CD4-positive, alpha-beta T cell treated with Interleukin-4 for 4 hours (primary cell): Measurements from ENCODE around the gene CEP170B.
"Not testable (repeated sequence)": the region's sequence is repeated elsewhere in the genome, so short reads cannot be mapped to it uniquely, and the experiment has no call there.

Experiments used
- DNase-seq: peaks from one replicate; pipeline ENCODE4 v3.0.0-alpha.2; 2020

CEP170B gene

DNA sequence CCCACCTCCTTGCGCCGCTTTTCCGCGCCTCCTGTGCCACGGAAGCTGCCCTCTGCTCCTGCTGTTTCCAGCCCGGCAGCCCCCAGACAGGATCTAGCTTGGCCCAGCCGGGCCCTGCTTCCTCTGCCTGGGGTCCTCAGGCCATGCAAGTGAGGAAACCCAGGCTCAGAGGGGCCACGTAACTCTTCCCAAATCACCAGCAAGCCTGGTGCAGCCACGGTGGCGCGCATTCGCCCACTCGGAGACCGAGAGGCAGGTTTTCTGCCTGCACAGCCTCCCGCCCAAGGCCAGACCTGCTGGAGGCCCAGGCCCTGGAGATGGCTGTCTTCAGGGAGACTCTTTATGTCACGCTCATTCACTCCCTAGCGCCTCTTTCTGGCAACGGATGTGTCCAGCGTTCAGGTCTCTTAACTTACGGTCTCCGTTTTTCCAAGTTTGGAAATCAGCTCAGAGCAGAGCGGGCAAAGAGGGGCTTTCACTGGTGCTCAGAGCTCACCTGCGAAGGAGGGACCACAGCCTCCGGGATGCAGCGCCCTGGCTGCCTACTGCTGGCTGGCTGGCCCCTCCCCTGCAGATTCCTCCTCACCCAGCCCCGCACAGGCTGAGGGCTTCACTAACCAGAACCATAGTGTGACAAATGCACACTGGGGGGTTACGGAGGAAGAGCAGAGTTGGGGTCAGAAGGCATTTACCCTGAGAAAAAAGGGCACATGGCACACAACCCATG lies 20.6 kb upstream of the CEP170B start:
- no peak for DNase-seq

DNA sequence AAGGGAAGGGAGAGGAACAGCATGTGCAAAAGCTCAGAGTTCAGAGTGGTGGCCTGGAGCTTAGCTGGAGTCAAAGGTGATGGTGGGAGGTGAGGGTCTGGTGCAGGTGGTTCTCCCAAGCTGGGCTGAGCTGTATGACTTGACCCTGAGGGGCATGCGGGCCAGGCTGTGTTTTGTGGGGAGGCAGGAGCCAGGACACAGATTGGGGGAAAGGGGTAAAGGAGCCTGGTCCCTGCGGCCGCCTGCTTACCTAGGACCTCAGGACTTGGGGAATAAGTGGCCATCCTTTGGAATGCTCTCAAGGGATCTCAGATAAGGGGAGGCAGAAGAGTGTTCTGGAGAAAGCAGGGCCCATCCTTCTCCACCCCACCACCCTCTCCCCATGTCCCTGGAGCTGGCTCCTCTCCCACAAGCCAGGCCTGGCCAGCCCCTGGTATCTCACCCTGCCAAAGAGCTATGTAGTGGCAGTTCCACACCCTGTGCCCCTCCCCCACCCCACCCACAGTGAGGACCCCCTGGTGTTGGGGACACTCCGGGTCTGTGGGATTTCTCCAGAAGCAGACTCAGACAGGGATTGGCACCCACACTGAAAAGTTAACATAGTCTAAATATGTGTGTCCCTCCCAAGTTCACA lies 19.9 kb upstream of the CEP170B start:
- no peak for DNase-seq

DNA sequence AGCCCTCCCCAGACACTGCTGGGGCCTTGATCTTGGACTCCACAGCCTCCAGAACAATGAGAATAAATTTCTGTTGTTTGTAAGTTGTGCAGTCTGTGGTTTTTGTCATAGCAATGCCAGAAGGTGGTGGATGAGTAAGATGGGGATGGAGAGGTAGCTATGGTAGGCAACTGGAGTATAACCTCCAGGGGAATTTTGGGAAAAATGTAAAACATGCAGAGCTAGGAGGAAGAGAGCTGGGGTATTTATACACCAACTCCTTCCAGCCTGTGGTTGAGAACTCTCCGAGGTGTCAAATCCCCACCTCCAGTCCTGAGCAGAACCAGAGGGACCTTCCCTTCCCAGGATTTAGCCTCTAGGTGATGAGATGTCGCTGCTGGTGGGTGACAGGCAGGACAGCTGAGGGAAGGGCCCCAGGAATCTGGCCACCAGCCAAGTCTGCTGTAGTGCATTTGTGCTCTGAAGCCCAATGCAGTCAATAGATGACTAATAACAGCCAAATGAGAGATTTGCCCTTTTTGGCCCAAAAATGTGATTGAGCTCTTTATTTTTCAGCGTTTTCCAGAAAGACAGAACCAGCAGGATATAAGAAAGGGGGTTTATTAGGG lies 19.1 kb upstream of the CEP170B start:
- no peak for DNase-seq

DNA sequence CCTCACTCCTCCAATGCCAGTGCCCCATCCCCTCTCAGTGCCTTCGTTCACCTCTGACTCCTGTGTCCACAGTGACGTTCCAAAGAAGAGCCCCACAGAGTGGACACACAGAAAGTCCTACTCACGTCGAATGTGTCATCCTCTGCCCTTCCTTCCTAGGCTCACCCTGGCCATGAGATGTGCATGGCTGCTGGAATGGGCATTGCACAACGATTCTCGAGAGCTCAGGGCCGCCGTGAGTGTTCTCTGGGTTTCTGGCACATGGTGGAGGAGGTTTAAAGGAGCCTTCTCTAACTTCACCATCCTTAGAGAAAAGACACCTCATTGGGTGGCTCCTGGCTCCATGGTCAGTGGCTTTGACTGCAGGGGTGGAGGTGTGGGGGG lies 12.8 kb upstream of the CEP170B start:
- no peak for DNase-seq

DNA sequence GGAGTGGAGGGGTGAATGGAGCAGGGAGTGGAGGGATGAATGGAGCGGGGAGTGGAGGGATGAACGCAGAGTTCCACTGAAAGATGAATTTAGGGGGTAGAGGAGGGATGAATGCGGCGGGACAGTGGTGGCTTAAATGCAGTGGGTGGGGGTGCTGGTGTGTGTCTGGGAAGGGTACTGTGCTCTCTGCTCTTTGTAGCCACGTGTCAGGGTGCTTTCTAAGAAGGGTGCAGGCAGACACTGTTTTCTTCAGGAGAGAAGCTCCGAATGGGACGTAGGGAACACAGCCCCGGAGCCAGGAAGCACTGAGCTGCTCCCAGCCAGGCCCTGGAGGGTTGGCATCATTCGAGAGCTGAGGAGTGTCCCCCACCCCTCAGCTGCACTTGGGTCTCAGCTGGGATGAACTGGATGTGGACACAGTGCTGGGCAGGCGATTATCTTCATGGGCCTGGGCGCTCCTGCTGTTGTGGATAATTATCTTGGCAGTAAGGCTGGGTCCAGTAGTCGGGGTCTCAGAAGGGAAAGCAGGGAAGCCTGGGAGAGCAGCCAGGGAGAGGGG lies 9.5 kb upstream of the CEP170B start:
- DNase-seq, result no peak

DNA sequence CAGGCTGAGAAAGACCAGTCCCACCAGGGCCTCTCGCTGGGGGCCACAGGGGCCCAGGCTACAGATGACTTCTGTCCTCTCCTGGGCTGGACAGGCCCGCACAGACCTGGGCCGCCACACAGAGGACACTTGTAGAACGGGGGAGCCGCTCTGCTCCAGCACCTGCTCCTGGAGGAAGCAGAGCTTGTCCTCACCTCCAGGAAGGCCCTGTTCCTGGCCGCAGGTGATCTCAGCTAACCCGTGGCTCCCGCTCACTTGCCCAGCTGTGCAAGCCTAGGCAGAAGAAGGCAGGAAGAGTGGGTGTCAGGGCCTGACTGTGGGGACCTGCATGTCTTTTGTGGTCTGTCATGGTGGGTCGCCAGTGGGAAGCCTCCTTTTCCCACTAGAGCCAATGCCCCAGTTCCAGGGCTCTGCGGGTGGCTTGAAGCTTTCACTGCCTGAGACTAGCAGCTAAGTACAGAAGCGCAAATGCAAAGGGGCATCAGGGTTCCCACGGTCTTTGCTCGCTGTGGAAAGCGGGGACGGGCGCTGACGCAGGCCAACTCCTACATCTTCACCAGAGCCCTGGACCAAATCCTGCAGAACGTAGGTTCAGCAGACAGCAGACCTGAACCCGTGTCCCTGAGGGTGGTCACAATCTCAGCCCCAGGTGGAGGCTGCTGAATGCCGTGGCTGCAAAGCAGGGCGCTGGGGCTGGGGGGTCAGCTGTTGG lies 8.8 kb upstream of the CEP170B start:
- no peak for DNase-seq

DNA sequence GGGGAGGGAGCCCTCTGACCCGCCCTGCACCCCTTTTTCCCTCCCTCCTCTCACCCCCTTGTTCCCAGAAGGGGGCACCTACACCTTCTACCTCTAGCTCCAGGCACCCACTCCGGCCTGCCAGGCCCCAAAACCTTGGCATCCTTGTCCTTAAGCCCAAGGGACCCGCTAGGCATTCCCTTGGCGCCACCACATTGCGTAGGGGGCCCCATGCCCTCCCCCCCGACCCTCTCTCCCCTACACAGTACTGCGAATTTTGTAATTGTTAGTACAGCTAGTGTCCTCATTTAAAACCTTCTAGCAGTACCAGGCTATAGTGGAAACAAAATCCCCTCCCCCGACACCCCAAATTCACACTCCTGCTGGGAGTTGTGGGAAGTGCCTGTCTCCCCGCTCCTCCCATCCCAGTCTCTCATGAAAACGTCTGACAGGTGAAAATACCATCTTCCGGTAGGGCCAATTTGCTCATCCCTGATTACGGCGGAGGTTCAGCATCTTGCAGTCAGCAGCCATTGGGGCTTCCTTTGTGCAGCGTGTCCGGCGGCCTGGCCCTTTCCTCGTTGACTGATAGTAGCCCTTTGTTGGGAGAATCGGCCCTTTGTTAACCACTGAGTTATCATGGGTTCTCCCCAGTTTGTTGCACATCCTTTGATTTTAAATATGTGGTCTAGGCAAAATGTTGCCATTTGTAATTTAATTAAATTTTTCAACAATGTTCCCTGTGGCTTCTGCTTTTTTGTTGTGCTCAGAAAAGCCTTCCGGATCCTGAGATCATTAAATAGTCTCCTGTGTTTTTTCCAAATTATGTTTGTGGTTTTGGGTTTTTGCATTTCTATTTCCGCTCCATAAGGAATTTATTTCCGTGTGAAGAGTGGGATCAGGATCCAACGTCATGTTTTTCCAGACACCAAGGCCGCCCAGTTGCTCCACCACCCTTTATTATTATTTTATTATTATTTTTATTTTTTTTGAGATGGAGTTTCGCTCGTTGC lies 7.9 kb upstream of the CEP170B start:
- no peak for DNase-seq

DNA sequence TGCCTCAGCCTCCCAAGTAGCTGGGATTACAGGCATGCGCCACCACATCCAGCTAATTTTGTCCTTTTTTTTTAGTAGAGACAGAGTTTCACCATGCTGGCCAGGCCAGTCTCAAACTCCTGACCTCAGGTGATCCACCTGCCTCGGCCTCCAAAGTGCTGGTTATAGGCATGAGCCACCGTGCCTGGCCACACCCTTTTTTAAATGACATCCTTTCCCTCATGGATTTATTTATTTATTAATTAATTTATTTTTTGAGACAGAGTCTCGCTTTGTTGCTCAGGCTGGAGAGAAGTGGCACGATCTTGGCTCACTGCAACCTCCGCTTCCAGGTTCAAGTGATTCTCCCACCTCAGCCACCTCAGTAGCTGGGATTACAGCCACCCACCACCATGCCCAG lies 7.1 kb upstream of the CEP170B start:
- not testable (repeated sequence) for DNase-seq

DNA sequence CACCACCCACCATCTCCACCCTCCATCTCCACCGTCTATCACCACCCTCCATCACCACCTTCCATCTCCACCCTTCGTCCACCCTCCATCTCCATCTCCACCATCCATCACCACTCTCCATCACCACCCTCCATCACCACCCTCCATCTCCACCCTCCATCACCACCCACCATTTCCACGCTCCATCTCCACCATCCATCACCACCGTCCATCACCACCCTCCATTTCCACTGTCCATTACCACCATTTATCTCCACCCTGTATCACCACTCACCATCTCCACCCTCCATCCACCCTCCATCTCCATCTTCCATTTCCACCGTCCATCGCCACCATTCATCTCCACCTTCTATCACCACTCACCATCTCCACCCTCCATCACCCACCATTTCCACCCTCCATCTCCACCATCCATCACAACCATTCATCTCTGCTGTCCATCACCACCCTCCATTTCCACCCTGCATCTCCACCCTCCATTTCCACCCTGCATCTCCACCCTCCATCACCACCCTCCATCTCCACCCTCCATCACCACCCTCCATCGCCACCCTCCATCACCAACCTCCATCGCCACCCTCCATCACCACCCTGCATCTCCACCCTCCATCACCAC lies 6.1 kb upstream of the CEP170B start:
- no peak for DNase-seq

DNA sequence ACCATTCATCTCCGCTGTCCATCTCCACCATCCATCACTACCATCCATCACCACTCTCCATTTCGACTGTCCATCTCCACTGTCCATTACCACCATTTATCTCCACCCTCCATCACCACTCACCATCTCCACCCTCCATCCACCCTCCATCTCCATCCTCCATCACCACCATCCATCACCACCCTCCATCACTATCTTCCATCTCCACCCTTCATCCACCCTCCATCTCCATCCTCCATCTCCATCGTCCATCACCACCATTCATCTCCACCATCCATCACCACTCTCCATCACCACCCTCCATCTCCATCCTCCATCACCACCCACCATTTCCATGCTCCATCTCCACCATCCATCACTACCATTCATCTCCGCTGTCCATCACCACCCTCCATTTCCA lies 5.2 kb upstream of the CEP170B start:
- DNase-seq, result no peak

DNA sequence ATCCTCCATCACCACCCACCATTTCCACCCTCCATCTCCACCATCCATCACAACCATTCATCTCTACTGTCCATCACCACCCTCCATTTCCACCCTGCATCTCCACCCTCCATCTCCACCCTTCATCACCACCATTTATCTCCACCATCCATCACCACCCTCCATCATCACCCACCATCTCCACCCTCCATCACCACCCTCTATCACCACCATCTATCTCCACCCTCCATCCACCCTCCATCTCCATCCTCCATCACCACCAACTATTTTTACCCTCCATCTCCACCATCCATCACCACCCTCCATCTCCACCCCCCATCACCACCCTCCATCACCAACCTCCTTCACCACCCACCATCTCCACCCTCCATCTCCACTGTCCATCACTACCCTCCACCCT lies 4.7 kb upstream of the CEP170B start:
- no peak for DNase-seq

DNA sequence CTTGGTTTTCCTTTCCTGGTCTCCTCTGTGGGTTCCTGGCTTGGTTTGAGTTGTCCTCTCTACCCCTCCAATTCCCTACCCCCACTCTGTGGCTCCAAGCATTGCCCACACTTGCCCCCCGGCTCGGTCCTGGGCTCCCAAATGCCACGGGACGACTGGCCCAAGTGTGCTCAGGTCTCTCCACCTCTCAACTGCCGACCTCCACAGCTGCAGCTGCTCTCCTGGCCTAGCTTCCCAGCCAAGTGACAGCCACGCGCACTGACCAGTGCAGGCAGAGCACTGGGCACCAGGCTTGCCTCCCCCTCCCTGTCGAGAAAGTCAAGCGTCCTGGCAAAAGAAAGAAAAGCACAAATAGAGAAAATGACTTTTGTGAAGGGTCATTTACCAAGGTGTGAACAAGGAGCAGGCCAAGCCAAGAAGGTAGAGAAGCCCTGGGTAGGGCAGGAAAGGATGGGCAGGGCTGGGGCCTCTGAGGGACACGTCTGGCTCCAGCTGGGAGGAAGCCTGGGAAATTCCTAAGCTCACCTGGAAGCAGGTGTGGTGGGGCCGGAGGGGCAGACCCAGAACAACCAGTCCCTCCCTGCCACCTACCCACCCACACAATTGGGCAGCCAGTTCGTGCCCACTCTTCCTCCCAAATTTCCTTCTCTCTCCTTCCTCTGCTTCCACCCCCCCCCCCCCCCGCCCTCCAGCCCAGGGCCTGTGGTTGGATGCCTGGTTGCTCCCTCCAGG lies 1.8 kb upstream of the CEP170B start:
- DNase-seq, result no peak

DNA sequence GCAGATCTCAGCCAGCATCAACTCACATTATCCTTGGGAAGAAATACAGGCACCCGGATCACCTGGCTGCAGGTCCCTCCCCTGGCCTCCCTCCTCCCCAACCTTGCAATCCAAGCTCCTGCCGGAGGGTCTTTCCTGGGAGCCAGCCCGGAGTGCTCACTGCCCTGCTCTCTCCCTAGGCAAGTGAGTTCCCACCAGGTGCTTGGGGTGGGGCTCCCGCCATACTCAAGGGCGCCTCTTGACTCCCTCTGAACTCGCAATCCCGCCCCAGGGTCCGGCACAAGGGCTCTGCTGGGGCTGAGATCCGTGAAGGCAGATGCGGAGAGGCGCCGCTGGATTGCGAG lies 1.2 kb upstream of the CEP170B start:
- no peak for DNase-seq

DNA sequence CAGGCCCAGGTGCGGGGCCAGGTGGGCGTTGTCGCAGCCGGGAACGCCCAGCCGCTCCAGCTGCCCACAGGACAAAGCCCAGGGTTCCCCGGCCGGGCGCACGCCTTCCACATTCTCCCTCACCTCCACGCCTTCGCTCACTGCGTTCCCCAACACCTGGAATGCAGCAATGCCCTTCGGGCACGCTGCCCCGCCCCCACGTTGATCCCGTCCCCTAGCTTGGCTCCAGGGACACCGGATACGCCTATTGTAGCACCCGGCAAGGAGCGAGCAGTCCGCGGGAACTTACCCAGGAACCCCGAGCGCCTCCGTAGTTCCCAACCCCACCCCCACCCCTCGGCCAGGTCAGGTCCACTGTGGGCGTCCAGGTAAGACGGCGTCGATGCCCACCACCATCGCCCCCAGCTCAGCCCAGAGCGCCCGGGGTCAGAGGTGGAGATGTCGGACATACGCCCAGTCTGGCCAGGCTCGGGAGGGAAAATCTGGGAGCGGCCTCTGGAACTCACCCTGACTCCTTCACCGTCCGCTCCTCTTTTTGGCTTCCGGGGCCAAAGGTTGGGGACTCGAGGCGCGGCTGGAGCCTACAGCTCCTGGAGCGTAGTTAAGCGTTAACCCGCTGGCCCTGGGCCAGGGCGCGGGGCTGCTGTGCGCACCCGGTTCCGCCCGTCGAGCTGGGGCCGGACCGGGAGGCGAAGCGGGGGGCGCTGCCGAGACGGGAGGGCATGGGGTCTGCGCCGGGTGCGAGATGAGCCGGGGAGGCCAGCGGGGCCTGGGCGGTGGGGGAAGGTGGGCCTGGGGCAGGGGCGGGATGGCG lies 594 bp upstream of the CEP170B start:
- no peak for DNase-seq

DNA sequence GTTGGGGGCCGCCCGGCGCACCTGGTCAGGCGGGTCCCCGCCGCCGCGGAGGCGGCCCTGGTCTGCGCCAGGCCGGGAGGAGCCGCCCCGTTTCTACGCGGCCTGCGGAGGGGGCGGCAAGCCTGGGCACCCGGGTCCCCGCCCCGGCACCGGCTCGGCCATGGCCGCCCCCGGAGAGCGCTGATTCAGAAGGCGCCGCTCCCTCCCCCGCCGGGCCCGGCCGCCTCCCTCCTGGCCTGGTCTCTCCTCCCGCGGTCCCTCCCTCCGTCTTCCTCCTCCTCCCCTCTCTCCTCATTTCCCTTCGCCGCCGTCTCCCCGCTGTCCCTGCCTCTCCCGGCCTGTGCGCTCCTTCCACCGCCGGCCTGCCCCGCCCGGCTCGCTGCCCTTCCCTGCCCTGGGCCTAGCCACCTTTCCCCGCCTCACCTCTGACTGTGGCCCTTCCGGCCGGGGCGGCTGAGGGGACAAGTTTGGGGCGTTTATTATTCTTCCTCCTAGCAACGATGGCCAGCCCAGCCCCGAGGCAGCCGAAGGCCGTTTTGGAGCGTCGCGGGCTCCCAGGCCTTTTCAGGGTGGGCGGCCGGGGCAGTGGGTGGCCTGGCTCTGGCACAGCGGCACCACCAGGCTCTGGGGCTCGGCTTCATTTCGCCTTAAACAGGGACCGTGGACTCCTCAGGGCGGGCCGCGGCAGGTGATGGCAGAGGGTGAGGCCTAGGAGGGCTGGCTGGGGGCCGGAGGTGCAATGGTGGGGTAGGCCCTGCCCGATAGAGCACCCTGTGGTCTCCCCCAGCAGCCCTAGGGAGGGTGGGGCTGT lies 768 bp downstream of the CEP170B start:
- DNase-seq, result no peak

DNA sequence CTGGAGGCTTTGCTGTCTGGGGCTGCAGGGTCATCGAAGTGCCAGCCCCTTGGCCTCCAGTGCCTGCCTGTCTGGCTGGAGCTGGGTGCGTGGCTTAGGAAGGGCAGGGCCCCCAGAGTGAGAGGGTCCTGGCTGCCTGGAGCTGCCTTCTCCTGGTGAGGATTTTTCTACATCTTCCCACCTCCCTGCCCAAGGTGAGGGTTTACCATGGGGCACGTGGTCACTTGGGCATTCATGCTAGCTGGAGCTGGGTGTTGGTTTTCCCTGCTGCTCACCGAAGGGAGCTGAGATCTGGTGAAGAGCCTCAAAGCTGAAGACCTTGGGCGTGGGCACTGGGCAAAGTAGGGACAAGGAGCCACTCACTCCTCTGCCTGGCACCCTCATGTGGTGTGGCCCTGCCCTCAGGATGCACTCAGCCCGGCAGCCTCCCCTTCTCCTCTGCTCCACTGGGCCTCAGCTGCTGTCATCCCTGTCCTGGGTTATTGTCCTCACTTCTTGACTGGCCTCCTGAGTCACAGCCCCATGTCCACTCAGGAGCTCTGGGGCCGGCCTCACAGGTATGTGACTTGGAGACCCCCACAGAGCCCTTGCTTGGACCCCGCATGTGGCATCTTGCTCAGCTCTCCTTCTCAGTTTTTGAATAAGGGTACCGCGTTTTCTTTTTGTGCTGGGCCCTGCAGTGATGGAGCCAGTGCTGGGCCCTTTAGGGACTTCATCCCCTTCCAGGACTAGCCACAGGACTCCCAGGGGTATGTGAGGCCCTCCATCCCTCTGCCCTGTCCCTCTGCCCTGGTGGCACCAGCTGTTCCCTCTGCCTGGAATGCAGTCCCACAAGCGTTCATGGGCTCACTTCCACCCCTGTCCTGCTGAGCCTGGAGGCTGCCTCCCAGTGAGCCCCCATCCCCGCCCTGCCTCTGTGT lies 1.6 kb downstream of the CEP170B start:
- no peak for DNase-seq

DNA sequence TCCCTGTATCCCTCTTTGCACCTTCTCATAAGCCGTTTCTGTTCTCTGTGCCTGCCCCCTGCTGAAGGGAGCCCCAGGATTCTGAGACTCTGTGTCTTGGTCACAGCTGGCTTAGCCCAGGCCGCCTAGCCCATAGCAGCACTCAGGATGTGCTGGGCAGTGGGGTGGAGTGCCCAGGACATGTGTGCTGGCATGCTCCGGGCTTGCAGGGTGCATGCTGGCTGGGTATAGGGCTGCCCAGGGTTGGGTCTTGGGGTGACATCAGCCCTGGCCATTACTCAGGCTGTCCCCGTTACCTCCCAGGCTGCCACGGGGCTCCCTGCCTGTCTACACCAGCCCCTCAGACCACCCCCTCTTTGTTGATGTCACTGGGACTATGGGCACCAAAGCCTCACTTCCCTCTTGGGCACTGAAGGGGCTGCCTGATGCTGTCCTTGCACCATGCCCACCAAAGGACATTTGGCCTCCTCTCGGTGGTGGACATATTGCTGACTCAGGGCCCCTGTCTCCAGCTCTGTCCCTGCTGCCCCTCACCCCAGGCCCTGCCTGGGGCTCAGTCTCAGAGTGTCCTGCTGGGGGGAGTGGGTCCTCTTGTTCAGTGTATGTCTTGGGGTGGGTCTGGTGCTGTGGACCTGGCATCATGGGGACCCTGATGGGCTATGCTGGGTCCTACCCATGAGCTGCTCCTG lies 2.4 kb downstream of the CEP170B start:
- DNase-seq, result no peak
